GM12878 (cell line): ENCODE data around the gene PI4KA. TPM values are rescaled to one million over a fixed set of nuclear protein-coding genes. Genes with fewer than 3 reads are reported as not detected.

Experiments
- ATAC-seq: fragments of 200-7000 bp; cut with Tn5 transposase; 3 replicates; pipeline ENCODE4 v1.9.1; 2020; ENCODE audit warnings: mild to moderate bottlenecking, moderate library complexity
- BruUV-seq: library from RNA; stranded (reverse); fragments of 400-500 nt; replicated peaks from 2 replicates; lab custom pipeline; 2021; lab: Mats Ljungman, UMichigan
- CTCF ChIA-PET: fragments of 300-600 bp; sonication (Branson Sonifier 250); formaldehyde crosslinking; extraction: SDS; loops from one replicate; lab custom pipeline; 2021; ENCODE audit warnings: inconsistent platforms; lab: Yijun Ruan, JAX
- POLR2A ChIA-PET: fragments of 350-600 bp; formaldehyde crosslinking; extraction: SDS; loops from one replicate; lab custom pipeline; 2021; ENCODE audit warnings: inconsistent platforms; lab: Charles Lee
- RAD21 ChIA-PET: fragments of 300-600 bp; sonication (Branson Sonifier 250); formaldehyde crosslinking; loops from one replicate; lab custom pipeline; 2023; ENCODE audit warnings: antibody characterized with exemption; ENCODE audit not compliant: unreplicated experiment; lab: Charles Lee
- SMC1A ChIA-PET: fragments of 300-600 bp; sonication (Branson Sonifier 250); formaldehyde crosslinking; loops from one replicate; lab custom pipeline; 2023; ENCODE audit not compliant: unreplicated experiment, uncharacterized antibody; lab: Charles Lee
- DNase-seq: peaks from one replicate; pipeline ENCODE4 v3.0.0-alpha.2; 2011; ENCODE audit warnings: low read depth, low spot score
- FAIRE-seq: peaks from 3 replicates; lab custom pipeline; 2011; peaks lifted over from hg19 to GRCh38; lab: Jason Lieb, UNC
- H2AFZ ChIP-seq: 2 replicates; pipeline ENCODE4 v1.6.0; 2011; ENCODE audit warnings: low read depth, low read length, control low read depth; ENCODE audit not compliant: control insufficient read depth
- H3K27ac ChIP-seq: 2 replicates; pipeline ENCODE4 v1.5.1; 2011; ENCODE audit warnings: control low read depth; ENCODE audit not compliant: control insufficient read depth, insufficient read depth
- H3K27me3 ChIP-seq, 2 experiments: replicated peaks in 1 of 2; 2 replicates each; pipeline versions ENCODE4 v1.6.0 to v1.6.1; 2011; ENCODE audit warnings: low read length in 1 of 2; ENCODE audit not compliant: control insufficient read depth in 2 of 2, insufficient read depth in 2 of 2
- H3K36me3 ChIP-seq, 2 experiments: 2 replicates each; pipeline ENCODE4 v1.5.1; 2011; ENCODE audit warnings: low read length in 1 of 2; ENCODE audit not compliant: control insufficient read depth in 2 of 2, insufficient read depth in 2 of 2
- H3K4me1 ChIP-seq: 2 replicates; pipeline ENCODE4 v1.6.1; 2011; ENCODE audit warnings: mild to moderate bottlenecking, low read length, moderate library complexity, mixed read lengths; ENCODE audit not compliant: control insufficient read depth, insufficient read depth
- H3K4me2 ChIP-seq: 2 replicates; pipeline ENCODE4 v1.6.0; 2011; ENCODE audit warnings: control low read depth; ENCODE audit not compliant: control insufficient read depth, insufficient read depth
- H3K4me3 ChIP-seq: fragments of 200-600 bp; sonication (generic); 2 replicates; pipeline ENCODE4 v1.5.1; 2016
- H3K79me2 ChIP-seq: 2 replicates; pipeline ENCODE4 v1.6.0; 2011; ENCODE audit warnings: low read length; ENCODE audit not compliant: control insufficient read depth, insufficient read depth
- H3K9ac ChIP-seq: 2 replicates; pipeline ENCODE4 v1.8.0; 2011; ENCODE audit warnings: low read length, control low read depth, mixed read lengths; ENCODE audit not compliant: control insufficient read depth, insufficient read depth
- H3K9me3 ChIP-seq: replicated peaks from 3 replicates; pipeline ENCODE4 v1.5.1; 2011; ENCODE audit warnings: mild to moderate bottlenecking, low read length; ENCODE audit not compliant: control insufficient read depth, insufficient read depth
- H4K20me1 ChIP-seq: 2 replicates; pipeline ENCODE4 v1.6.0; 2011; ENCODE audit not compliant: control insufficient read depth, insufficient read depth
- BCL3 ChIP-seq: IDR thresholded peaks from 2 replicates; pipeline ENCODE4 v1.6.1; 2011; ENCODE audit warnings: borderline replicate concordance, low read depth, mild to moderate bottlenecking, moderate library complexity, low read length; ENCODE audit not compliant: insufficient read depth, poor library complexity, severe bottlenecking
- BRCA1 ChIP-seq: IDR thresholded peaks from 2 replicates; pipeline ENCODE4 v1.6.1; 2011; ENCODE audit warnings: low read depth, low read length, improper control_type of control experiment
- CBX3 ChIP-seq: fragments of 200-600 bp; sonication (generic); IDR thresholded peaks from 2 replicates; pipeline ENCODE4 v1.6.1; 2016; ENCODE audit warnings: low read depth, borderline replicate concordance
- EGR1 ChIP-seq, 2 experiments: IDR thresholded peaks; 1 replicate in 1 of 2; 2 replicates in 1 of 2; pipeline ENCODE4 v1.6.1; 2011 to 2012; ENCODE audit warnings: low read depth in 2 of 2, low read length in 2 of 2, borderline replicate concordance in 1 of 2, mild to moderate bottlenecking in 1 of 2, moderate library complexity in 1 of 2
- IRF3 ChIP-seq: fragments of 450-650 bp; IDR thresholded peaks from 2 replicates; pipeline ENCODE4 v1.6.1; 2014; ENCODE audit warnings: mild to moderate bottlenecking
- NR2C1 ChIP-seq: fragments of 450-650 bp; IDR thresholded peaks from 2 replicates; pipeline ENCODE4 v1.6.1; 2017; ENCODE audit warnings: antibody characterized with exemption, mild to moderate bottlenecking, moderate library complexity
- NR2F1 ChIP-seq: fragments of 450-650 bp; conservative IDR thresholded peaks from 2 replicates; pipeline ENCODE4 v1.6.1; 2017; ENCODE audit warnings: mild to moderate bottlenecking
- POLR2AphosphoS2 ChIP-seq: IDR thresholded peaks from 2 replicates; pipeline ENCODE4 v1.6.1; 2011; ENCODE audit warnings: low read depth, mild to moderate bottlenecking, low read length, improper control_type of control experiment, moderate library complexity
- REST ChIP-seq: IDR thresholded peaks from 2 replicates; pipeline ENCODE4 v1.6.1; 2012; ENCODE audit warnings: mild to moderate bottlenecking, low read depth, low read length
- WGBS: methylation state at CpG from one replicate; pipeline ENCODE4 v1.1.6; 2016; ENCODE audit warnings: low lambda C conversion rate; ENCODE audit not compliant: insufficient replicate concordance, insufficient coverage; ENCODE audit errors: missing lambda C conversion rate; 5-methylcytosine and 5-hydroxymethylcytosine counted together
- in situ Hi-C: fragments of 300-500 bp; cut with MboI; formaldehyde crosslinking; loops from 9 replicates; pipeline ENCODE4 v1.14.3; 2018; ENCODE audit warnings: mixed read lengths
- intact Hi-C: fragments of 100-400 bp; cut with micrococcal nuclease; formaldehyde crosslinking; loops from one replicate; pipeline ENCODE4 v1.14.2; 2022; ENCODE audit not compliant: unreplicated experiment
- polyA plus RNA-seq, 11 experiments: library from polyadenylated mRNA; depleted of rRNA in 4 of 11; unstranded in 6 of 11; stranded (reverse) in 5 of 11; fragments of >200 nt; fragmentation: Nextera tagmentation in 4 of 11; fragmentation: Illumina TruSeq in 1 of 11; extraction: Ambion mirVana in 4 of 11; extraction: Trizol in 1 of 11; gene quantifications; 1 replicate in 1 of 11; 2 replicates in 10 of 11; pipeline versions ENCODE4 v1.2.1 to v1.2.3, GENCODE V29; 2011 to 2016; ENCODE audit warnings: inconsistent platforms in 2 of 11, missing spikeins in 2 of 11, low read depth in 1 of 11
- total RNA-seq, 4 experiments: library from RNA; depleted of rRNA in 3 of 4; stranded (reverse); fragments of >200 nt in 3 of 4; fragmentation: Illumina TruSeq in 1 of 4; extraction: Trizol in 1 of 4; gene quantifications; 2 replicates each; pipeline versions ENCODE4 v1.2.1 to v1.2.3, GENCODE V29; 2013 to 2021

Gene PI4KA
- total and polyA plus RNA-seq, 10 of the 15 experiments (the other 5 are each of a cell fraction or from before 2014, with no cell fraction given) = 4.2 to 78.4 (median 42.1) TPM

- FAIRE-seq (no peak), DNase-seq (no peak), ATAC-seq (no peak)
- Histone ChIP-seq H3K79me2 (no peaks in the 10 kb centered on the region), H3K27me3 (no peaks in the 10 kb centered on the region), H3K4me1 (no peaks in the 10 kb centered on the region), H2AFZ (no peak overlapping the region), H3K9ac (no peak overlapping the region), H3K9me3 (no peaks in the 10 kb centered on the region), H4K20me1 (no peaks in the 10 kb centered on the region), H3K4me3 (no peak overlapping the region), H3K27ac (no peak overlapping the region), H3K4me2 (no peak overlapping the region), H3K36me3 (peaks cover 9 to 14% of the 10 kb centered on the region in 2 experiments; a peak in 3 of 4 replicates)
- CTCF ChIA-PET = interaction anchor here (0.6 to 2.3 kb wide), 3 partner anchors 10 to 26 kb away, joined by 3 to 10 read pairs (median 4); no protein-coding TSS in a partner anchor
- in situ Hi-C loops (no loop called here), intact Hi-C loops (no loop called here)
- TF ChIP-seq BCL3 (no peak), IRF3 (no peak), EGR1 (IDR thresholded peaks at IDR 0.05; ENCODE audit: borderline replicate concordance in 1 of 2, low read depth in 2 of 2, low read length in 2 of 2) (no peak), BRCA1 (no peak), CBX3 (no peak), POLR2AphosphoS2 (no peak), NR2C1 (no peak), NR2F1 (no peak), REST (no peak)
- SMC1A ChIA-PET = no interaction called here
- POLR2A ChIA-PET = no interaction called here
- BruUV-seq = no TSS peak
- 99% methylated on average over 7 of the region's 7 CpGs for WGBS
- RAD21 ChIA-PET = no interaction called here
Measured at GRCh38 chr22:20794650-20795413, 63.8 kb downstream of the PI4KA start.
